HL-60 (cell line): Measurements from ENCODE around the gene GDF7.

Experiments
- CTCF ChIP-seq: IDR thresholded peaks from one replicate; pipeline ENCODE4 v1.5.1; 2011; ENCODE audit warnings: low read length, control low read depth, inconsistent platforms; ENCODE audit not compliant: insufficient read depth
- GABPA ChIP-seq: IDR thresholded peaks from 2 replicates; pipeline ENCODE4 v1.6.1; 2012; ENCODE audit warnings: low read depth
- POLR2AphosphoS5 ChIP-seq: IDR thresholded peaks from 2 replicates; pipeline ENCODE4 v1.6.1; 2012; ENCODE audit warnings: low read depth
- REST ChIP-seq: IDR thresholded peaks from 2 replicates; pipeline ENCODE4 v1.6.1; 2012; ENCODE audit warnings: low read depth; ENCODE audit not compliant: insufficient replicate concordance
- SPI1 ChIP-seq: IDR thresholded peaks from 2 replicates; pipeline ENCODE4 v1.6.1; 2012; ENCODE audit warnings: low read depth, mild to moderate bottlenecking, borderline replicate concordance

GRCh38 chr2:20667531-20668401 lies 822 bp downstream of the GDF7 start:
- TF ChIP-seq CTCF (no peak), POLR2AphosphoS5 (no peak), REST (no peak), SPI1 (no peak), GABPA (no peak)
